ENCODE results near the gene BMP5.

The BMP5 gene

DNA sequence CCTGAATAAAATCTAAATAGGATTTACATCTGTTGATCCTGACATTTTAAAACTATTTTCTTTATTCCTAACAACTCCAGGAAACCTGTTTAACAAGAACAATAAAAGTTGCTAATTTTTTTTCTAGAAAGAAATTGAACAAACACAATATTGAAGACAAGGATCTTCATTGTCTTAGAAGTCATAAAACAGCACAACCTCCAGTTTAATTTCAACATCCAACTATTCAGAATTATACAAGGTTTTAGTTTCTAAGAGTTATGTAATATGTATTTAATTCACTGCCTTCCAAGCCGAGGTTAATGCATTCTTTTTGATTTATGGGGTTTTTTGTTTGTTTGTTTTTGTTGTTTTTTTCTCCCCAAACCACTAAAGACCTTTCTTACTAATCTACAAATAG lies 7.2 kb downstream of the BMP5 start:
- Histone ChIP-seq H3K36me3 (no peaks in the 10 kb centered on the region), H3K4me3 (ENCODE audit: low read depth, low read length) (no peak overlapping the region), H3K9me3 (no peaks in the 10 kb centered on the region), H3K4me1 (no peaks in the 10 kb centered on the region), H3K27me3 (no peaks in the 10 kb centered on the region)
- DNase-seq = no peak
- TF ChIP-seq, protein P1, sequence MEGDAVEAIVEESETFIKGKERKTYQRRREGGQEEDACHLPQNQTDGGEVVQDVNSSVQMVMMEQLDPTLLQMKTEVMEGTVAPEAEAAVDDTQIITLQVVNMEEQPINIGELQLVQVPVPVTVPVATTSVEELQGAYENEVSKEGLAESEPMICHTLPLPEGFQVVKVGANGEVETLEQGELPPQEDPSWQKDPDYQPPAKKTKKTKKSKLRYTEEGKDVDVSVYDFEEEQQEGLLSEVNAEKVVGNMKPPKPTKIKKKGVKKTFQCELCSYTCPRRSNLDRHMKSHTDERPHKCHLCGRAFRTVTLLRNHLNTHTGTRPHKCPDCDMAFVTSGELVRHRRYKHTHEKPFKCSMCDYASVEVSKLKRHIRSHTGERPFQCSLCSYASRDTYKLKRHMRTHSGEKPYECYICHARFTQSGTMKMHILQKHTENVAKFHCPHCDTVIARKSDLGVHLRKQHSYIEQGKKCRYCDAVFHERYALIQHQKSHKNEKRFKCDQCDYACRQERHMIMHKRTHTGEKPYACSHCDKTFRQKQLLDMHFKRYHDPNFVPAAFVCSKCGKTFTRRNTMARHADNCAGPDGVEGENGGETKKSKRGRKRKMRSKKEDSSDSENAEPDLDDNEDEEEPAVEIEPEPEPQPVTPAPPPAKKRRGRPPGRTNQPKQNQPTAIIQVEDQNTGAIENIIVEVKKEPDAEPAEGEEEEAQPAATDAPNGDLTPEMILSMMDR (IDR thresholded peaks at IDR 0.05; ENCODE audit: low read depth, low read length) = no peak

DNA sequence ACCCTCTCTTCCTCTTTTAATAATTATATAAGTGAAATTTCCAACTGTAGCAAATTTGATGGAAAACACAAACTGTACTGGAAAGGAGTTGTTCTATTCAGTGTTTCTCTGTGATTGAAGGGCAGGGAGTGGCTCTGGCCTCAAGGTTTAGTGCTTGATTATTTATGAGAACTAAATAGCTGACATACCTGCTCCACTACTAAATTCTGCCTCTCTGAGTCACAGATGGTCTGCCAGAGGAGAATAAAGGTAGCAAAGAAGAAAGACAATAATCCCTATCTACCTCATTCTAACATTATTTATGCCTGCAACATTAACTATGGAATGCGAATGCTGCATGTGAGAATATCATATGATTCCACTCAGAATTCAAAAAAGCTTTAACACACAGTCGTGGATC lies 9.3 kb downstream of the BMP5 start:
- H3K4me1 ChIP-seq = no peaks in the 10 kb centered on the region
- TF ChIP-seq, protein P1 (IDR thresholded peaks at IDR 0.05; ENCODE audit: low read depth, low read length) = no peak
- no peaks in the 10 kb centered on the region for H3K9me3 ChIP-seq
- H3K27me3 ChIP-seq = no peaks in the 10 kb centered on the region; the same call in 1 of the 2 replicates
- H3K36me3 ChIP-seq = no peaks in the 10 kb centered on the region
- DNase-seq = no peak
- no peak overlapping the region for H3K4me3 ChIP-seq (ENCODE audit: low read depth, low read length)

DNA sequence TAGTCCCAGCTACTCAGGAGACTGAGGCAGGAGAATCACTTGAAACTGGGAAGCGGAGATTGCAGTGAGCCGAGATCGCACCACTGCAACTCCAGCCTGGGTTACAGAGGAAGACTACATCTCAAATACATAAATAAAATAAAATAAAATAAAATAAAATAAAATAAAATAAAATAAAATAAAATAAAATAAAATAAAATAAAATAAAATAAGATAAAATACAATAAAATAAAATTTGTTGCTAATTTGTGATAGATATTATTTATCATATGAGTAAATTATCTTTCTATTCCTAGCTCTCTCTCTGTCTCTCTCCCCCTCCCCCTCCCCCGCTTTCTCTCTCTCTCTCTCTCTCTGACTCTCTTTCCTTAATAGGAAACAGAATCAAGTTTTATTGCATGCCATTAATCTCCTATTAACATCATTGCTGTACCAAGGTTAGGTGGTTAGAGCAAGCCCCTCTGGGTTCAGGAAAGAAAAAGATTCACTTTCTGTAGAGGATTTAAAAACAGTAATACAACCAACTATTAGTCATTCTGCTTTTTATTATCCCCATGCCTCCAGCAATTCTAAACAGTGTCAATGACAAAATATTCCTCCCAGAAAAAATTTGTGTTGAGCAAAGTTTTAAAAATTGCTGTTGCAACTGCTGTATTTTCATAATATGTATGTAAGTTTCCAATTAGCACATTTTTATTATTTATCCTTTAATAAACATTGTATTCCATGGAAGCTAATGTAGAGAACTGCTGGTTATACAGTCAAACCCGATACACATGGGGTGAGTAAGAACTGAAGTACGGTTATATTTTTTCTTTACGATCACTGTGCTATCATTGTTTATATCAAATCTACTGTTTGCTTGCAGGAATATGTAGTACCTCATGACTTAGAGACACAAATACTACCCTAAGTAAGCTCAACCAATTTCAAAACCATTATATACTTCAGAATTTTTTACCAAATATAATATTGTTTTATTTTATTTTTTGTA lies 22.1 kb downstream of the BMP5 start:
- no peaks in the 10 kb centered on the region for H3K9me3 ChIP-seq
- TF ChIP-seq, protein P1 (IDR thresholded peaks at IDR 0.05; ENCODE audit: low read depth, low read length) = no peak
- no peaks in the 10 kb centered on the region for H3K36me3 ChIP-seq
- DNase-seq = no peak
- H3K27me3 ChIP-seq = no peaks in the 10 kb centered on the region
- H3K4me3 ChIP-seq (ENCODE audit: low read depth, low read length) = no peak overlapping the region
- H3K4me1 ChIP-seq = no peaks in the 10 kb centered on the region

DNA sequence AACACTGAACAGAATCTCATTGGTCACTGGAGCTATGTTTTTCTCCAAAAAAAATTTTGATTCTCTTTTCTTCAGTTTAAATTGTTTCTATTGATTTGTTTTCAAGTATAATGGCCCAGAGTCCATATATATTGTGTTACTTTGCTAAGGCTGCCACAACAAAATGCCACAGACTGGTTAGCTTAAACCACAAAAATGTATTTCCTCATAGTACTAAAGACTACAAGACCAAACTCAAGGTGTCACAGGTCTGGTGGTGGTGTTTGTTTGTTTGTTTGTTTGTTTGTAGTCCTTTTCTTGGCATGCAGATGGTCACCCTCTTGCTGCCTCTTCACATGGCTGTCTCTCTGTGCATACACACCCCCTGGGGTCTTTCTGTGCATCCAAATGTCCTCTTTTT lies 34.0 kb downstream of the BMP5 start:
- no peaks in the 10 kb centered on the region for H3K4me1 ChIP-seq
- no peak overlapping the region for H3K4me3 ChIP-seq (ENCODE audit: low read depth, low read length)
- H3K9me3 ChIP-seq = no peaks in the 10 kb centered on the region
- TF ChIP-seq, protein P1 (IDR thresholded peaks at IDR 0.05; ENCODE audit: low read depth, low read length) = no peak
- DNase-seq = no peak
- H3K27me3 ChIP-seq = no peaks in the 10 kb centered on the region
- H3K36me3 ChIP-seq = no peaks in the 10 kb centered on the region

DNA sequence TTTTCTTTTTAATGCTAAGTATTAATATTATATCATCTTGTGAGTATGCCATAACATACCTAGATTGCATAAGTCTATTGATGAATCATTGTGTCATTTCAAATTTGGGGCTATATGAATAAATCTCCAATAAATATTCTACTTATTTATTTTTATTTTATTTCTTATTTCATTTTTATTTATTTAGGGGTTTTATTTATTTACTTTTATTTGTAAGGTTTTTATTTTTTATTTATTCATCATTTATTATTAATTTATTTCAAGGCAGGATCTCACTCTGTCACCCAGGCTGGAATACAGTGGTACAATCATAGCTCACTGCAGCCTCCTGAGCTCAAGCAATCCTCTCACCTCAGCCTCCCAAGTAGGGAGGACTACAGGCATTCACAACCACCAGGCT lies 36.3 kb downstream of the BMP5 start:
- H3K36me3 ChIP-seq = no peaks in the 10 kb centered on the region
- TF ChIP-seq, protein P1 (IDR thresholded peaks at IDR 0.05; ENCODE audit: low read depth, low read length) = no peak
- DNase-seq = no peak

DNA sequence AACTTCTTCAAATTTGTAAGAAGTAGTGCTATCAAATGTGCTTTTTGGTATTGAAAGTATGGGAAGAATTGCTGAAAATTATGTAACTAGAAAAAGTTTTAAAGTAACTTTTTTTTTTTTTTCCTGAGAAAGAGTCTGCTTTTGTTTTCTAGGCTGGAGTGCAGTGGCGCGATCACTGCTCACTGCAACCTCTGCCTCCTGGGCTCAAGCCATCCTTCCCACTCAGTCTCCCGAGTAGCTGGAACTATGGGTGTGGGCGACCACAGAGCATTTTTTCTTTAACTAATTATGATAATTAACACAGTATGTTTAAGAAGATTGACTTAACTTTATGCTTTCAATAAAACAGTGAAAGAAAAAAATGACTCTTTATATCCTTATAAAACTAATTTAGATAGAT lies 38.4 kb downstream of the BMP5 start:
- no peak overlapping the region for H3K4me3 ChIP-seq (ENCODE audit: low read depth, low read length)
- H3K4me1 ChIP-seq = no peaks in the 10 kb centered on the region
- no peaks in the 10 kb centered on the region for H3K9me3 ChIP-seq
- TF ChIP-seq, protein P1 (IDR thresholded peaks at IDR 0.05; ENCODE audit: low read depth, low read length) = no peak
- no peaks in the 10 kb centered on the region for H3K36me3 ChIP-seq
- no peak for DNase-seq
- H3K27me3 ChIP-seq = no peaks in the 10 kb centered on the region

More for the DNA sequence above, 36.3 kb downstream of the BMP5 start:
- no peaks in the 10 kb centered on the region for H3K4me1 ChIP-seq
- no peaks in the 10 kb centered on the region for H3K27me3 ChIP-seq
- H3K9me3 ChIP-seq = no peaks in the 10 kb centered on the region
- no peak overlapping the region for H3K4me3 ChIP-seq (ENCODE audit: low read depth, low read length)

All from BE2C (cell line).